HEK293 (cell line): ENCODE results near the gene ALDH7A1.

Experiments
- CTCF ChIA-PET: fragments of 350-600 bp; formaldehyde crosslinking; extraction: SDS; loops from one replicate; lab custom pipeline; 2021; ENCODE audit warnings: antibody characterized with exemption; lab: Yijun Ruan, JAX
- POLR2A ChIA-PET: fragments of 300-600 bp; formaldehyde crosslinking; extraction: SDS; loops from one replicate; lab custom pipeline; 2020; ENCODE audit warnings: antibody characterized with exemption, inconsistent platforms; lab: Yijun Ruan, JAX
- H3K27ac ChIP-seq: fragments of 200-500 bp; sonication (Bioruptor generic); 2 replicates; pipeline ENCODE4 v1.5.1; 2014; ENCODE audit warnings: low read depth, low read length, control low read depth, inconsistent platforms; ENCODE audit errors: extremely low read depth
- H3K36me3 ChIP-seq, 2 experiments: fragments of 200-500 bp in 1 of 2; sonication (Bioruptor generic) in 1 of 2; 1 replicate in 1 of 2; 2 replicates in 1 of 2; pipeline ENCODE4 v1.5.1; 2014 to 2017; ENCODE audit warnings: inconsistent platforms in 2 of 2, low read length in 2 of 2; ENCODE audit not compliant: control insufficient read depth in 2 of 2, insufficient read depth in 1 of 2
- H3K4me1 ChIP-seq: fragments of 200-500 bp; sonication (Bioruptor generic); 2 replicates; pipeline ENCODE4 v1.5.1; 2014; ENCODE audit warnings: mild to moderate bottlenecking, low read length, inconsistent platforms; ENCODE audit not compliant: control insufficient read depth, insufficient read depth
- H3K4me3 ChIP-seq: 2 replicates; pipeline ENCODE4 v1.5.1; 2011; ENCODE audit warnings: low read depth, mild to moderate bottlenecking, control low read depth, low read length, moderate library complexity
- H3K9me3 ChIP-seq: fragments of 200-500 bp; sonication (Bioruptor generic); 2 replicates; pipeline ENCODE4 v1.5.1; 2014; ENCODE audit warnings: low read depth, low read length, inconsistent platforms; ENCODE audit not compliant: control insufficient read depth, insufficient read depth
- ATF2 ChIP-seq: fragments of 450-650 bp; formaldehyde crosslinking; IDR thresholded peaks from 2 replicates; pipeline ENCODE4 v1.5.1; 2016; ENCODE audit warnings: missing biosample characterization, missing genetic modification characterization, low read depth
- KLF16 ChIP-seq: fragments of 450-650 bp; formaldehyde crosslinking; IDR thresholded peaks from 2 replicates; pipeline ENCODE4 v1.5.1; 2017; ENCODE audit warnings: missing biosample characterization, missing genetic modification characterization
- MZF1 ChIP-seq: fragments of 450-650 bp; formaldehyde crosslinking; IDR thresholded peaks from 2 replicates; pipeline ENCODE4 v1.5.1; 2017; ENCODE audit warnings: missing biosample characterization, missing genetic modification characterization, borderline replicate concordance
- REST ChIP-seq: fragments of 450-650 bp; formaldehyde crosslinking; IDR thresholded peaks from 2 replicates; pipeline ENCODE4 v1.5.1; 2016; ENCODE audit warnings: missing biosample characterization, missing genetic modification characterization
- SCRT1 ChIP-seq: fragments of 450-650 bp; formaldehyde crosslinking; IDR thresholded peaks from 2 replicates; pipeline ENCODE4 v1.5.1; 2016; ENCODE audit warnings: missing biosample characterization, missing genetic modification characterization, borderline replicate concordance
- ZNF112 ChIP-seq: fragments of 450-650 bp; formaldehyde crosslinking; IDR thresholded peaks from 2 replicates; pipeline ENCODE4 v1.5.0; 2017; ENCODE audit warnings: missing biosample characterization, missing genetic modification characterization
- ZNF174 ChIP-seq: fragments of 450-650 bp; formaldehyde crosslinking; IDR thresholded peaks from 2 replicates; pipeline ENCODE4 v1.5.0; 2017; ENCODE audit warnings: missing biosample characterization, mild to moderate bottlenecking, missing genetic modification characterization
- ZNF239 ChIP-seq: fragments of 450-650 bp; formaldehyde crosslinking; IDR thresholded peaks from 2 replicates; pipeline ENCODE4 v1.5.1; 2016; ENCODE audit warnings: missing biosample characterization, missing genetic modification characterization
- ZNF274 ChIP-seq, 2 experiments: fragments of 200-500 bp in 1 of 2; fragments of 450-650 bp in 1 of 2; sonication (Bioruptor generic) in 1 of 2; formaldehyde crosslinking in 1 of 2; IDR thresholded peaks; 2 replicates each; pipeline versions ENCODE4 v1.5.1 to v1.6.1; 2014 to 2016; ENCODE audit warnings: borderline replicate concordance in 1 of 2, inconsistent platforms in 1 of 2, low read length in 1 of 2, missing biosample characterization in 1 of 2, missing genetic modification characterization in 1 of 2
- ZNF302 ChIP-seq: fragments of 450-650 bp; formaldehyde crosslinking; IDR thresholded peaks from 2 replicates; pipeline ENCODE4 v1.5.1; 2016; ENCODE audit warnings: missing biosample characterization, missing genetic modification characterization, low read depth
- ZNF580 ChIP-seq: fragments of 450-650 bp; formaldehyde crosslinking; IDR thresholded peaks from 2 replicates; pipeline ENCODE4 v1.5.1; 2016; ENCODE audit warnings: missing biosample characterization, missing genetic modification characterization
- ZNF585B ChIP-seq: fragments of 450-650 bp; formaldehyde crosslinking; IDR thresholded peaks from 2 replicates; pipeline ENCODE4 v1.5.1; 2016; ENCODE audit warnings: missing biosample characterization, missing genetic modification characterization
- ZNF600 ChIP-seq: fragments of 450-650 bp; formaldehyde crosslinking; IDR thresholded peaks from 2 replicates; pipeline ENCODE4 v1.5.1; 2016; ENCODE audit warnings: missing biosample characterization, missing genetic modification characterization
- TF ChIP-seq, protein P1 (sequence below): fragments of 450-650 bp; formaldehyde crosslinking; IDR thresholded peaks from 2 replicates; pipeline ENCODE4 v1.5.0; 2017; ENCODE audit warnings: missing biosample characterization, missing genetic modification characterization, borderline replicate concordance
- TF ChIP-seq, protein P2 (sequence below): fragments of 450-650 bp; IDR thresholded peaks from 2 replicates; pipeline ENCODE4 v1.5.1; 2018; ENCODE audit warnings: missing biosample characterization, missing genetic modification characterization

Gene ALDH7A1

DNA sequence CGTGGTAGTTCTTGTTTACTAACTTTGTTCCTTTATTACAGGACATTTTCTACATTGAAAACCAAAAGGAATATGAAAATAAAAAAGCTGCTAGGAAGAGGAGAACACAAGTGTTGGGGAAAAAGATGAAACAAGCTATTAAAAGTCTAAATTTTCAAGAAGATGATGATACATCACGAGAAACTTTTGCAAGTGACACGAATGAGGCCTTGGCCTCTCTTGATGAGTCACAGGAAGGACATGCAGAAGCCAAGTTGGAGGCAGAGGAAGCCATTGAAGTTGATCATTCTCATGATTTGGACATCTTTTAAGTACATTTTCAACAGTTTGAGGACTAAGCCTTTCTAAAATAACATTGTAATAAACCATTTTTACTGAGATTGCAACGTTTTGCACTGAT, 29.5 kb upstream of the ALDH7A1 start (continued):
- TF ChIP-seq, protein P1, sequence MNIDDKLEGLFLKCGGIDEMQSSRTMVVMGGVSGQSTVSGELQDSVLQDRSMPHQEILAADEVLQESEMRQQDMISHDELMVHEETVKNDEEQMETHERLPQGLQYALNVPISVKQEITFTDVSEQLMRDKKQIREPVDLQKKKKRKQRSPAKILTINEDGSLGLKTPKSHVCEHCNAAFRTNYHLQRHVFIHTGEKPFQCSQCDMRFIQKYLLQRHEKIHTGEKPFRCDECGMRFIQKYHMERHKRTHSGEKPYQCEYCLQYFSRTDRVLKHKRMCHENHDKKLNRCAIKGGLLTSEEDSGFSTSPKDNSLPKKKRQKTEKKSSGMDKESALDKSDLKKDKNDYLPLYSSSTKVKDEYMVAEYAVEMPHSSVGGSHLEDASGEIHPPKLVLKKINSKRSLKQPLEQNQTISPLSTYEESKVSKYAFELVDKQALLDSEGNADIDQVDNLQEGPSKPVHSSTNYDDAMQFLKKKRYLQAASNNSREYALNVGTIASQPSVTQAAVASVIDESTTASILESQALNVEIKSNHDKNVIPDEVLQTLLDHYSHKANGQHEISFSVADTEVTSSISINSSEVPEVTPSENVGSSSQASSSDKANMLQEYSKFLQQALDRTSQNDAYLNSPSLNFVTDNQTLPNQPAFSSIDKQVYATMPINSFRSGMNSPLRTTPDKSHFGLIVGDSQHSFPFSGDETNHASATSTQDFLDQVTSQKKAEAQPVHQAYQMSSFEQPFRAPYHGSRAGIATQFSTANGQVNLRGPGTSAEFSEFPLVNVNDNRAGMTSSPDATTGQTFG (tag by site-specific recombination) = no peak

DNA sequence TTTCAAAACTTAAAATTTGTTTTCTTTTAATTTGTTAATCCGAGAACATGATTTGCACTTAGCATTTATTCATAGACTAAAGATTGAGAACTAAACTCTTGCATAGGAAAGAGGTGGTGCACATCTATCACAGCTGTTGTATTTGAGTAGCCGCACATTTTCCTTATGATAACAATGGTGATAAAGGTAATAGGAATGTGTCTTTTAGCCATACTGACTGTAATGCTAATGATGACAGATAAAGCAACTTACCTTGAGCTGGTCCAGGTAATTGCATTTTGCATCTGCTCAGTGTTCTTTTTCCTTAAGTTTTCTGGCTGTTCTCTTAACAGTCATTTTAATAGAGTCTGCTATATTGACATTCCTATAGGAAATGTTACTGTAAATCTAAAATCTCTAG, 24.8 kb upstream of the ALDH7A1 start:
- TF ChIP-seq KLF16 (tag by site-specific recombination) (no peak), MZF1 (tag by site-specific recombination) (no peak), SCRT1 (tag by site-specific recombination) (no peak), ZNF274 (IDR thresholded peaks at IDR 0.05; ENCODE audit: low read length) (no peak), ZNF274 (tag by site-specific recombination; IDR thresholded peaks at IDR 0.05; ENCODE audit: borderline replicate concordance) (no peak), ZNF302 (tag by site-specific recombination) (no peak), ZNF174 (tag by site-specific recombination) (no peak), ZNF112 (tag by site-specific recombination) (no peak), REST (no peak), ZNF585B (tag by site-specific recombination) (no peak), ZNF580 (tag by site-specific recombination) (no peak), ZNF600 (no peak), ATF2 (tag by site-specific recombination) (no peak), ZNF239 (tag by site-specific recombination) (no peak)
- TF ChIP-seq, protein P2, sequence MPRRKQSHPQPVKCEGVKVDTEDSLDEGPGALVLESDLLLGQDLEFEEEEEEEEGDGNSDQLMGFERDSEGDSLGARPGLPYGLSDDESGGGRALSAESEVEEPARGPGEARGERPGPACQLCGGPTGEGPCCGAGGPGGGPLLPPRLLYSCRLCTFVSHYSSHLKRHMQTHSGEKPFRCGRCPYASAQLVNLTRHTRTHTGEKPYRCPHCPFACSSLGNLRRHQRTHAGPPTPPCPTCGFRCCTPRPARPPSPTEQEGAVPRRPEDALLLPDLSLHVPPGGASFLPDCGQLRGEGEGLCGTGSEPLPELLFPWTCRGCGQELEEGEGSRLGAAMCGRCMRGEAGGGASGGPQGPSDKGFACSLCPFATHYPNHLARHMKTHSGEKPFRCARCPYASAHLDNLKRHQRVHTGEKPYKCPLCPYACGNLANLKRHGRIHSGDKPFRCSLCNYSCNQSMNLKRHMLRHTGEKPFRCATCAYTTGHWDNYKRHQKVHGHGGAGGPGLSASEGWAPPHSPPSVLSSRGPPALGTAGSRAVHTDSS (tag by site-specific recombination) = no peak
- TF ChIP-seq, all 188 proteins: peak for 0
- ChIA-PET POLR2A (no interaction called here), CTCF (no interaction called here)
- Histone ChIP-seq H3K4me3 (no peak overlapping the region), H3K36me3 (peaks cover 60 to 67% of the 10 kb centered on the region in 2 experiments), H3K4me1 (no peaks in the 10 kb centered on the region), H3K27ac (no peak overlapping the region), H3K9me3 (no peaks in the 10 kb centered on the region)
